SK-N-SH treated with all-trans-retinoic acid at 6 μM for 48 hours (cell line): Measurements from ENCODE around the gene ABCC2.

Source experiments
- BACH2 ChIP-seq: fragments of 250-450 bp; sonication (Bioruptor Pico); IDR thresholded peaks from 2 replicates; pipeline ENCODE4 v1.9.0; 2021; ENCODE audit warnings: mild to moderate bottlenecking, borderline replicate concordance
- GLIS3 ChIP-seq: fragments of 250-450 bp; sonication (Bioruptor Pico); IDR thresholded peaks from 2 replicates; pipeline ENCODE4 v1.5.0; 2020; ENCODE audit warnings: mild to moderate bottlenecking, moderate library complexity
- ISL1 ChIP-seq: fragments of 250-450 bp; sonication (Bioruptor Pico); IDR thresholded peaks from 2 replicates; pipeline ENCODE4 v2.1.2; 2022; ENCODE audit warnings: mild to moderate bottlenecking, moderate library complexity
- SNAI2 ChIP-seq: fragments of 250-450 bp; sonication (Bioruptor Pico); IDR thresholded peaks from 2 replicates; pipeline ENCODE4 v1.5.0; 2020; ENCODE audit warnings: mild to moderate bottlenecking, moderate library complexity
- ZFP3 ChIP-seq: fragments of 250-450 bp; sonication (Bioruptor Pico); IDR thresholded peaks from 2 replicates; pipeline ENCODE4 v1.5.0; 2020; ENCODE audit warnings: mild to moderate bottlenecking, moderate library complexity
- ZFP30 ChIP-seq: fragments of 450-650 bp; formaldehyde crosslinking; IDR thresholded peaks from 2 replicates; pipeline ENCODE4 v1.5.0; 2022; ENCODE audit warnings: mild to moderate bottlenecking, moderate library complexity
- ZNF70 ChIP-seq: fragments of 450-650 bp; formaldehyde crosslinking; IDR thresholded peaks from 2 replicates; pipeline ENCODE4 v1.5.0; 2020; ENCODE audit warnings: mild to moderate bottlenecking, moderate library complexity
- TF ChIP-seq, protein P1 (sequence below): fragments of 250-450 bp; sonication (Bioruptor Pico); IDR thresholded peaks from 2 replicates; pipeline ENCODE4 v1.5.0; 2020; ENCODE audit warnings: mild to moderate bottlenecking, moderate library complexity
- TF ChIP-seq, protein P2 (sequence below): fragments of 250-450 bp; sonication (Bioruptor Pico); IDR thresholded peaks from 2 replicates; pipeline ENCODE4 v1.8.0; 2020; ENCODE audit warnings: mild to moderate bottlenecking, moderate library complexity, borderline replicate concordance

DNA sequence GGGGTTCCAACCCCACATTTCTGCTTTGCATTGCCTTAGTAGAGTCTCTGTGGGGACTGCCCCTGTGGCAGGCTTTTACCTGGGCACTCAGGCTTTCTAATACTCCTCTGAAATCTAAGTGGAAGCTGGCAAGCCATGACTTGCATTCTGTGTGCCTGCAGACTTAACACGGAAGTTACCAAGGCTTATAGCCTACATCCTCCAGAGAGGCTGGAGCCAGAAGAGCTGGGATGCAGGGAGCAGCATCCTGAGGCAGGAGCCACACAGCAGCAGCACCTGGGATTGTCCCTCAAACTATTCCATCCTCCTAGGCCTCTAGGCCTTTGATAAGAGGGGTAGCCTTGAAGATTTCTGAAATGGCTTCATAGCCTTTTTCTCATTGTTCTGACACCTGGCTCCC is 22.1 kb upstream of the ABCC2 start:
- TF ChIP-seq ZFP30 (CRISPR knock-in tag) = no peak
- no peak for TF ChIP-seq ISL1
- TF ChIP-seq, protein P1, sequence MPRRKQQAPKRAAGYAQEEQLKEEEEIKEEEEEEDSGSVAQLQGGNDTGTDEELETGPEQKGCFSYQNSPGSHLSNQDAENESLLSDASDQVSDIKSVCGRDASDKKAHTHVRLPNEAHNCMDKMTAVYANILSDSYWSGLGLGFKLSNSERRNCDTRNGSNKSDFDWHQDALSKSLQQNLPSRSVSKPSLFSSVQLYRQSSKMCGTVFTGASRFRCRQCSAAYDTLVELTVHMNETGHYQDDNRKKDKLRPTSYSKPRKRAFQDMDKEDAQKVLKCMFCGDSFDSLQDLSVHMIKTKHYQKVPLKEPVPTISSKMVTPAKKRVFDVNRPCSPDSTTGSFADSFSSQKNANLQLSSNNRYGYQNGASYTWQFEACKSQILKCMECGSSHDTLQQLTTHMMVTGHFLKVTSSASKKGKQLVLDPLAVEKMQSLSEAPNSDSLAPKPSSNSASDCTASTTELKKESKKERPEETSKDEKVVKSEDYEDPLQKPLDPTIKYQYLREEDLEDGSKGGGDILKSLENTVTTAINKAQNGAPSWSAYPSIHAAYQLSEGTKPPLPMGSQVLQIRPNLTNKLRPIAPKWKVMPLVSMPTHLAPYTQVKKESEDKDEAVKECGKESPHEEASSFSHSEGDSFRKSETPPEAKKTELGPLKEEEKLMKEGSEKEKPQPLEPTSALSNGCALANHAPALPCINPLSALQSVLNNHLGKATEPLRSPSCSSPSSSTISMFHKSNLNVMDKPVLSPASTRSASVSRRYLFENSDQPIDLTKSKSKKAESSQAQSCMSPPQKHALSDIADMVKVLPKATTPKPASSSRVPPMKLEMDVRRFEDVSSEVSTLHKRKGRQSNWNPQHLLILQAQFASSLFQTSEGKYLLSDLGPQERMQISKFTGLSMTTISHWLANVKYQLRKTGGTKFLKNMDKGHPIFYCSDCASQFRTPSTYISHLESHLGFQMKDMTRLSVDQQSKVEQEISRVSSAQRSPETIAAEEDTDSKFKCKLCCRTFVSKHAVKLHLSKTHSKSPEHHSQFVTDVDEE (CRISPR knock-in tag) = no peak
- TF ChIP-seq, protein P2, sequence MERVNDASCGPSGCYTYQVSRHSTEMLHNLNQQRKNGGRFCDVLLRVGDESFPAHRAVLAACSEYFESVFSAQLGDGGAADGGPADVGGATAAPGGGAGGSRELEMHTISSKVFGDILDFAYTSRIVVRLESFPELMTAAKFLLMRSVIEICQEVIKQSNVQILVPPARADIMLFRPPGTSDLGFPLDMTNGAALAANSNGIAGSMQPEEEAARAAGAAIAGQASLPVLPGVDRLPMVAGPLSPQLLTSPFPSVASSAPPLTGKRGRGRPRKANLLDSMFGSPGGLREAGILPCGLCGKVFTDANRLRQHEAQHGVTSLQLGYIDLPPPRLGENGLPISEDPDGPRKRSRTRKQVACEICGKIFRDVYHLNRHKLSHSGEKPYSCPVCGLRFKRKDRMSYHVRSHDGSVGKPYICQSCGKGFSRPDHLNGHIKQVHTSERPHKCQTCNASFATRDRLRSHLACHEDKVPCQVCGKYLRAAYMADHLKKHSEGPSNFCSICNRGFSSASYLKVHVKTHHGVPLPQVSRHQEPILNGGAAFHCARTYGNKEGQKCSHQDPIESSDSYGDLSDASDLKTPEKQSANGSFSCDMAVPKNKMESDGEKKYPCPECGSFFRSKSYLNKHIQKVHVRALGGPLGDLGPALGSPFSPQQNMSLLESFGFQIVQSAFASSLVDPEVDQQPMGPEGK (CRISPR knock-in tag) = no peak
- TF ChIP-seq ZNF70 = no peak
- TF ChIP-seq BACH2 = no peak
- TF ChIP-seq SNAI2 (CRISPR knock-in tag) = no peak
- TF ChIP-seq ZFP3 (CRISPR knock-in tag) = no peak
- TF ChIP-seq GLIS3 (CRISPR knock-in tag) = no peak
